ENCODE data around the gene ZMYND12.

DNA sequence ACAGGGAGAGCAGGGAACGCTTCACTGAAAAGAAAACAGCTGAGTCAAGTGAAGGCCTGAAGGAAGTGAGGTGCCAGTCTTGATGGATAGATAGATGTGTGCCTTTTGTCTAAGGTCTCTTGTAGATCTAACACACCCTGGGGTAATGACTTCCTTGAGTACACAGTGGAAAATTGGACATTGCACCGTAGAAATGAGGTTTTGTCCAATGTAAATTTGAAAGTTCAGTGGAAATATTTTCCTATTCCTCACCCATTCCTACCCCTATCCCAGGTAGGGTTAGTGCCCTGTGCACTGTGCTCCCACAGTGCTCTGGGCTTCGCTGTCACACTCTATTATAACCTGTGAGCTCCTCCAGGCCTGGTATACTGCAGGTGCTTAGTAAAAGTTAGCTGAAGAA is 24.3 kb downstream of the ZMYND12 start:
- TF ChIP-seq POLR2AphosphoS5 (IDR thresholded peaks at IDR 0.05; ENCODE audit: low read depth, low read length) (no peak), CTCF (IDR thresholded peaks at IDR 0.05) (no peak), EP300 (IDR thresholded peaks at IDR 0.05; ENCODE audit: borderline replicate concordance in 1 of 2, low read depth in 1 of 2, low read length in 1 of 2) (no peak), RAD21 (IDR thresholded peaks at IDR 0.05; ENCODE audit: low read length) (no peak), FOXM1 (IDR thresholded peaks at IDR 0.05; ENCODE audit: low read depth) (no peak), TAF1 (IDR thresholded peaks at IDR 0.05; ENCODE audit: borderline replicate concordance, low read depth, low read length) (no peak), MXI1 (IDR thresholded peaks at IDR 0.05; ENCODE audit: low read depth, low read length) (no peak), RCOR1 (IDR thresholded peaks at IDR 0.05; ENCODE audit: low read length) (no peak), USF2 (IDR thresholded peaks at IDR 0.05; ENCODE audit: borderline replicate concordance, low read depth, low read length) (no peak), FOXJ3 (CRISPR knock-in tag; IDR thresholded peaks at IDR 0.05) (no peak), SIN3A (IDR thresholded peaks at IDR 0.05; ENCODE audit: borderline replicate concordance, low read depth, low read length) (no peak), RXRA (IDR thresholded peaks at IDR 0.05; ENCODE audit: borderline replicate concordance, low read depth) (no peak)

Data from SK-N-SH (cell line).